Astrocyte (in vitro differentiated cells and primary cell): Measurements from ENCODE around the gene DUSP16. TPM values are rescaled to one million over a fixed set of nuclear protein-coding genes. Genes with fewer than 3 reads are reported as not detected.

Experiments used
- DNase-seq: peaks from one replicate; pipeline ENCODE4 v3.0.0-alpha.2; 2010; ENCODE audit warnings: low read depth
- FAIRE-seq: peaks from 2 replicates; lab custom pipeline; 2011; peaks lifted over from hg19 to GRCh38; lab: Jason Lieb, UNC
- H2AFZ ChIP-seq: 2 replicates; pipeline ENCODE4 v1.6.0; 2012; ENCODE audit warnings: low read depth, low read length, inconsistent platforms
- H3K27ac ChIP-seq: 2 replicates; pipeline ENCODE4 v1.5.1; 2011; ENCODE audit warnings: low read depth, low read length, inconsistent platforms
- H3K27me3 ChIP-seq: 2 replicates; pipeline ENCODE4 v1.6.0; 2011; ENCODE audit warnings: low read length, inconsistent platforms; ENCODE audit not compliant: insufficient read depth
- H3K36me3 ChIP-seq: 2 replicates; pipeline ENCODE4 v1.5.1; 2011; ENCODE audit warnings: low read length, inconsistent platforms; ENCODE audit not compliant: insufficient read depth
- H3K4me1 ChIP-seq: 2 replicates; pipeline ENCODE4 v1.5.1; 2011; ENCODE audit warnings: low read length, inconsistent platforms; ENCODE audit not compliant: insufficient read depth
- H3K4me2 ChIP-seq: 2 replicates; pipeline ENCODE4 v1.6.0; 2012; ENCODE audit warnings: low read length, inconsistent platforms
- H3K4me3 ChIP-seq: 2 replicates; pipeline ENCODE4 v1.5.1; 2011; ENCODE audit warnings: low read depth, mild to moderate bottlenecking, low read length, inconsistent platforms; ENCODE audit not compliant: insufficient read depth
- H3K79me2 ChIP-seq: 2 replicates; pipeline ENCODE4 v1.6.0; 2012; ENCODE audit warnings: mild to moderate bottlenecking, low read length, inconsistent platforms; ENCODE audit not compliant: insufficient read depth
- H3K9ac ChIP-seq: 2 replicates; pipeline ENCODE4 v1.6.0; 2012; ENCODE audit warnings: mild to moderate bottlenecking, low read length, inconsistent platforms
- H3K9me3 ChIP-seq: 2 replicates; pipeline ENCODE4 v1.5.1; 2012; ENCODE audit warnings: low read depth, mild to moderate bottlenecking, low read length, inconsistent platforms; ENCODE audit not compliant: insufficient read depth
- H4K20me1 ChIP-seq: 2 replicates; pipeline ENCODE4 v1.6.0; 2012; ENCODE audit warnings: low read length, inconsistent platforms; ENCODE audit not compliant: insufficient read depth
- H3K27ac Mint-ChIP-seq: one replicate; pipeline ENCODE4 v1.8.0; 2021; ENCODE audit warnings: mild to moderate bottlenecking, mixed read lengths; ENCODE audit not compliant: unreplicated experiment
- H3K27me3 Mint-ChIP-seq: one replicate; pipeline ENCODE4 v1.8.0; 2021; ENCODE audit warnings: low read depth, mixed read lengths; ENCODE audit not compliant: unreplicated experiment
- H3K36me3 Mint-ChIP-seq: one replicate; pipeline ENCODE4 v1.8.0; 2021; ENCODE audit warnings: low read depth, mixed read lengths; ENCODE audit not compliant: unreplicated experiment
- H3K4me1 Mint-ChIP-seq: one replicate; pipeline ENCODE4 v1.8.0; 2021; ENCODE audit warnings: low read depth, mixed read lengths; ENCODE audit not compliant: unreplicated experiment
- H3K4me3 Mint-ChIP-seq: one replicate; pipeline ENCODE4 v1.8.0; 2021; ENCODE audit warnings: mild to moderate bottlenecking, moderate library complexity, mixed read lengths; ENCODE audit not compliant: unreplicated experiment
- H3K9me3 Mint-ChIP-seq: one replicate; pipeline ENCODE4 v1.8.0; 2021; ENCODE audit warnings: mild to moderate bottlenecking, mixed read lengths; ENCODE audit not compliant: unreplicated experiment
- EZH2 ChIP-seq: IDR thresholded peaks from 2 replicates; pipeline ENCODE4 v1.6.1; 2012; ENCODE audit warnings: mild to moderate bottlenecking, low read length, inconsistent platforms; ENCODE audit not compliant: insufficient read depth
- total RNA-seq: library from RNA; stranded (reverse); gene quantifications from 2 replicates; pipeline ENCODE4 v1.2.1, GENCODE V29; 2021
- TF ChIP-seq, protein P1 (sequence below): IDR thresholded peaks from 2 replicates; pipeline ENCODE4 v1.5.1; 2011; ENCODE audit warnings: low read depth, mild to moderate bottlenecking, inconsistent platforms, low read length, moderate library complexity; ENCODE audit not compliant: insufficient read depth

The DUSP16 gene
- total RNA-seq, 1 donor from 2014 or later: 24.2 TPM

GRCh38 chr12:12555656-12556055, 7.0 kb downstream of the DUSP16 start:
- Histone ChIP-seq H3K9me3 (no peaks in the 10 kb centered on the region), H4K20me1 (peaks cover 14% of the 10 kb centered on the region), H3K79me2 (peaks cover 80% of the 10 kb centered on the region), H3K27ac (no peak overlapping the region), H3K9ac (no peak overlapping the region), H3K4me1 (no peaks in the 10 kb centered on the region), H3K27me3 (no peaks in the 10 kb centered on the region), H3K36me3 (no peaks in the 10 kb centered on the region), H2AFZ (no peak overlapping the region), H3K4me3 (no peak overlapping the region), H3K4me2 (no peak overlapping the region)
- H3K9me3 Mint-ChIP-seq: no peaks in the 10 kb centered on the region
- DNase-seq (no peak), FAIRE-seq (no peak)
- H3K27ac Mint-ChIP-seq: no peak overlapping the region
- no peaks in the 10 kb centered on the region for H3K36me3 Mint-ChIP-seq
- H3K27me3 Mint-ChIP-seq: no peaks in the 10 kb centered on the region
- H3K4me3 Mint-ChIP-seq: no peak overlapping the region
- TF ChIP-seq EZH2: no peak
- TF ChIP-seq, protein P1, sequence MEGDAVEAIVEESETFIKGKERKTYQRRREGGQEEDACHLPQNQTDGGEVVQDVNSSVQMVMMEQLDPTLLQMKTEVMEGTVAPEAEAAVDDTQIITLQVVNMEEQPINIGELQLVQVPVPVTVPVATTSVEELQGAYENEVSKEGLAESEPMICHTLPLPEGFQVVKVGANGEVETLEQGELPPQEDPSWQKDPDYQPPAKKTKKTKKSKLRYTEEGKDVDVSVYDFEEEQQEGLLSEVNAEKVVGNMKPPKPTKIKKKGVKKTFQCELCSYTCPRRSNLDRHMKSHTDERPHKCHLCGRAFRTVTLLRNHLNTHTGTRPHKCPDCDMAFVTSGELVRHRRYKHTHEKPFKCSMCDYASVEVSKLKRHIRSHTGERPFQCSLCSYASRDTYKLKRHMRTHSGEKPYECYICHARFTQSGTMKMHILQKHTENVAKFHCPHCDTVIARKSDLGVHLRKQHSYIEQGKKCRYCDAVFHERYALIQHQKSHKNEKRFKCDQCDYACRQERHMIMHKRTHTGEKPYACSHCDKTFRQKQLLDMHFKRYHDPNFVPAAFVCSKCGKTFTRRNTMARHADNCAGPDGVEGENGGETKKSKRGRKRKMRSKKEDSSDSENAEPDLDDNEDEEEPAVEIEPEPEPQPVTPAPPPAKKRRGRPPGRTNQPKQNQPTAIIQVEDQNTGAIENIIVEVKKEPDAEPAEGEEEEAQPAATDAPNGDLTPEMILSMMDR: no peak
- peaks cover 9% of the 10 kb centered on the region for H3K4me1 Mint-ChIP-seq

GRCh38 chr12:12553208-12553785, 9.4 kb downstream of the DUSP16 start:
- FAIRE-seq: no peak
- no peak overlapping the region for H3K4me3 ChIP-seq
- no peak overlapping the region for H2AFZ ChIP-seq

GRCh38 chr12:12551115-12551514, 11.5 kb downstream of the DUSP16 start:
- Histone ChIP-seq H2AFZ (no peak overlapping the region), H4K20me1 (peaks cover 27% of the 10 kb centered on the region), H3K36me3 (no peaks in the 10 kb centered on the region), H3K4me1 (no peaks in the 10 kb centered on the region), H3K4me2 (no peak overlapping the region), H3K9me3 (no peaks in the 10 kb centered on the region), H3K27me3 (no peaks in the 10 kb centered on the region), H3K4me3 (no peak overlapping the region), H3K27ac (no peak overlapping the region), H3K79me2 (peaks cover 68% of the 10 kb centered on the region), H3K9ac (no peak overlapping the region)
- FAIRE-seq (no peak), DNase-seq (no peak)
- Mint-ChIP-seq H3K4me3 (no peak overlapping the region), H3K36me3 (no peaks in the 10 kb centered on the region), H3K27me3 (no peaks in the 10 kb centered on the region), H3K9me3 (no peaks in the 10 kb centered on the region), H3K27ac (no peak overlapping the region), H3K4me1 (peaks cover 9% of the 10 kb centered on the region)
- TF ChIP-seq, protein P1: no peak
- TF ChIP-seq EZH2: no peak

More at GRCh38 chr12:12553208-12553785, 9.4 kb downstream of the DUSP16 start:
- H3K27ac Mint-ChIP-seq: no peak overlapping the region
- Histone ChIP-seq H3K79me2 (peaks cover 71% of the 10 kb centered on the region), H3K4me2 (no peak overlapping the region), H4K20me1 (peaks cover 17% of the 10 kb centered on the region), H3K27ac (no peak overlapping the region), H3K27me3 (no peaks in the 10 kb centered on the region), H3K4me1 (no peaks in the 10 kb centered on the region), H3K36me3 (no peaks in the 10 kb centered on the region), H3K9me3 (no peaks in the 10 kb centered on the region), H3K9ac (no peak overlapping the region)
- peaks cover 4% of the 10 kb centered on the region for H3K4me1 Mint-ChIP-seq
- no peak for TF ChIP-seq EZH2
- TF ChIP-seq, protein P1: no peak
- DNase-seq: no peak
- H3K27me3 Mint-ChIP-seq: no peaks in the 10 kb centered on the region
- no peaks in the 10 kb centered on the region for H3K9me3 Mint-ChIP-seq
- no peaks in the 10 kb centered on the region for H3K36me3 Mint-ChIP-seq
- H3K4me3 Mint-ChIP-seq: no peak overlapping the region
